GM21825 (cell line): ENCODE data around the gene SLC1A4.
"Not testable (repeated sequence)": the region's sequence is repeated elsewhere in the genome, so short reads cannot be mapped to it uniquely, and the experiment has no call there.

ENCODE experiments used
- ATAC-seq: cut with Tn5 transposase; IDR thresholded peaks from one replicate; pipeline ENCODE4 v1.9.1; 2021; ENCODE audit warnings: mild to moderate bottlenecking, moderate library complexity; ENCODE audit not compliant: unreplicated experiment

The SLC1A4 gene

DNA sequence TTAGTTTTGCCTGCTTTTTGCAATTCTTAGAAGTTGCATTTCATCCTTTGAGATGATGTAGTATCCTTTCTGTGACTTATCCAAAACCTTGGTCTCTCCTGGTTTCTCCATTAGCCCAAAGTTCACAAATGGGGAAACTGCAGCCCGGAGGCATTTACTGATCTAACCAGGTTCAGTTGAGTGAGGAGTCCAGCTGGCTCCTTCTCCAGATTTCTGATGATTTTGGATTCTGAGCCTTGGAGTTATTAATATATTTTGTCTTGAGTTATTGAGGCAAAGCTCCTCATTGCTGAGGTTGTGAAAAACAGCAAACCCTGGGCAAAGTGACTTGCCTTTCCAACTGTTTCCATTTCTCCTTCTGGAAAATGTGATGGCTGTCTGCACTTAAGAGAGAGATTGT, 1.7 kb downstream of the SLC1A4 start:
- no peak for ATAC-seq

DNA sequence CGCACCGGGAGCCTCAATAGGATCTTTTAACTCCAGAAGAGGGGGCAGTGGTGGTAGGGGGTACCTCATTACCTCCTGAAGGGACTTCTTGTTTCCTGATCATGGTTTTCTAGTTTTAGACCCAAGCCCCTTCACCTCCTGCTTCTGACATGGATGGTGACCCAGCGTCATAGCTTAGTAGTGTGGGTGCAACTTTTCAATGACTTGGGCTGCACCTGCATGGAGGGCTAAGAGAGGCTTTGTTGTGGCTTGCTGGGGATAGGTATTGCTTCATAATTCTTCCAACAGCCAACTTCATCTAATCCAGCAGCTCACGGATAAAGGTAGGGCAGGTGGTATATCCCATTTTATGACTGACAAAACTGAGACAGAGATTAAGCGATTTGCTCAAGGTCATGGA, 3.0 kb downstream of the SLC1A4 start:
- ATAC-seq: no peak

DNA sequence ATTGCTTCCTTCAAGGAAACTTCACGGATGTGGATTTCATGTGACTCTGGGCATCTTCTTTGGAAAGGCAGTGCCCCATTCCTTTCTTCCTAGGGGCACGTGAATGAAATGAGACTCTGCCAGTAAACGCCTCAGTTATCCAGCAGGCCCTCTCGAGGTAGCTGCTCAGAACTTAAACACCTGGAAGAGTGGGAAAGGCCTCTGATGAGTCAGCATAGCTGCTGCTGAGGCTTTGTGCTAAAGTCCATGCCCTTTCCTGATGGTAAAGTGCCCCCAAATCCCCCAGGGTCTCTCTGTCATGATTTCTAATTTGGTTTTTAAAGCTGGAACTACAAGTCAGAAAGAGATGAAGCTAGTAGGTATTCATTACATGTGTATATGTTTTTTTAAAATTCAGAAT, 3.8 kb downstream of the SLC1A4 start:
- ATAC-seq: no peak

GRCh38 chr2:64995041-64995440, 5.8 kb downstream of the SLC1A4 start:
- no peak for ATAC-seq

GRCh38 chr2:64996871-64997307, 7.7 kb downstream of the SLC1A4 start:
- no peak for ATAC-seq

DNA sequence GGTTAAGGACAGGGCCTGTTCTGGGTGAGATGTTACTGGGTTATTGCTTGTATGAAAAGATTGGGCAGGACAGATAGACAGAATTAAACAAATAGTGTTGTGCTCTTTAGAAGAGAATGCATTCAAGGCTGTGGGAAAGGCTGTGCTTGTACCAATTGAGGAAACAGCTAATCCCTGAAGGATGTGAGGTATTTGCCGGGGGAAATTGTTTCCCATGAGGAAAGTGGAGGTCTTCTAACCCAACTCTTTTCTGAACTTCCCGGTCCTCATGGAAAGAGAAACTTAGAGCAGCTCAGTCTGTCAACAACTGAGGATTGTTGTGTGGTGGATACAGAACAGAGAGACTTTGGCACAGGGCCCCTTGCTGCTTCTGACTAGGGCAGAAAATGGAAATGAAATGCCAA, 9.5 kb downstream of the SLC1A4 start:
- no peak for ATAC-seq

GRCh38 chr2:64999754-65000153, 10.6 kb downstream of the SLC1A4 start:
- ATAC-seq: no peak

- no peak for ATAC-seq
Measured at GRCh38 chr2:65000644-65001043, 11.4 kb downstream of the SLC1A4 start.

DNA sequence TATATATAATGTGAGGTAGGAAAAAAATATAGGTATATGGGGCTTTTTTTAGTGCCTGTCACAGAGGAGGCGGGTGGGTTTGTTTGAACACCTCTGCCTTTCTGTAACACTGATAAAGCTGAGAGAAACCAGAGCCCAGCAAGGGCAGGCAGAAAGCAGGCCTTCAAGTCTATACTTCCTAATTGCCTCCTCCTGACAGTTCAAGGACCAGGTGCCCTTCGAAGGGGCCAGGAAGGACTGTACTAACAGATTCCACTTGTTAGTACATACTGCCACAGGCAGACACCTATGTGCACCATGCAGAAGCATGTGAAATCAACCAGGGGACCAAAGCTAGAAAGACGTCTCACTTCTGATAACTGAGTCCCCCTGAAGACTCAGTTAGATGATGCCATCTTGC, 13.8 kb downstream of the SLC1A4 start:
- ATAC-seq: no peak

DNA sequence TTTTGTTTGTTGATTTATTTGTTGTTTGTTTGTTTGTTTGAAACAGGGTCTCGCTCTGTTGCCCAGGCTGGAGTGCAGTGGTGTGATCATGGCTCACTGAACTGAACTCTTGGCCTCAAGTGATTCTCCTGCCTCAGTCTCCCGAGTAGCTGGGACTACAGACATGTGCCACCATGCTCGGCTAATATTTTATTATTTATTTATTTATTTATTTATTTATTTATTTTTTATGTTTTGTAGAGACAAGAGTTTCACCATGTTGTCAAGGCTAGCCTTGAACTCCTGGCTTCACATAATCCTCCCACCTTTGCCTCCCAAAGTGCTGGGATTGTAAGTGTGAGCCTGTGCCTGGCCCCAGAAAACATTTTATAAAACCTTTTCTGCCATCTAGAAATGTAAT, 15.0 kb downstream of the SLC1A4 start:
- not testable (repeated sequence) for ATAC-seq

DNA sequence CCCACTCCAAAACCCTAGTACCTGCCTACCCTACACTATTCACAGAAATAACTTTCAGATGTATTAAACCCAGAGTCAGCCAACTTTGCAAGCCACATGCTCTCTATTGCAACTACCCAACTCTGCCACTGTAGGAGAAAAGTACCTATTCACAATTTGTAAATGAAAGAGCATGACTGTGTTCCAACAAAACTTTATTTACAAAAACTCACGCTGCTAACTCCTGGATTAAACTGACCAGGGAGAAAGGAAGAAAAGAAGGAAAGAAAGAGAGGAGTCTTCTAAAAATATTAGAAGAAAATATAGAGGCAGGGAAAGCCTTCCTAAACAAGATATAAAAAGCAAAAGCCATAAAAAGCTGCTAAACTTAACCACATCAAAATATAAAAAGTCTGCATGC, 24.6 kb downstream of the SLC1A4 start:
- ATAC-seq: no peak

GRCh38 chr2:65015731-65016130, 26.5 kb downstream of the SLC1A4 start:
- no peak for ATAC-seq

DNA sequence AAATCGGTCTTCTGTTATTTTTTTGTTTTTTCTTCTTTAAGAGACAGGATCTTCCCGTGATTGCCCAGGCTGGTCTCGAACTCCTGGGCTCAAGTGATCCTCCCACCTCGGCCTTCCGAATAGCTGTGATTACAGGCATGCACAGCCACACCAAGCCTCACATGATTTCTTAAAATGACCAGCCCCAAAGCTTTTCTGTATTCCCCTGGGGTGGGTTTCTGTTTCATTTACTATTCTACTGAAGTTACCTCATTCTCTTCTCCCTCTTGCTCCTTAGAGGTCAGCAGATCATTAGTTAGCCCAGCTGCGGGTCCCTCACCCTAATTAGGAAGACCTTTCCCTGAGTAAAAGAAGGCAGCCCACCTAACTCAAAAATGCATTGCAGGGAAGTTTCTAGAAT, 27.6 kb downstream of the SLC1A4 start:
- ATAC-seq: no peak

GRCh38 chr2:65017335-65017734, 28.1 kb downstream of the SLC1A4 start:
- no peak for ATAC-seq

GRCh38 chr2:65018141-65018582, 29.0 kb downstream of the SLC1A4 start:
- ATAC-seq: no peak

- no peak for ATAC-seq
Measured at GRCh38 chr2:65019010-65019409, 29.8 kb downstream of the SLC1A4 start.

GRCh38 chr2:65019675-65020195, 30.5 kb downstream of the SLC1A4 start:
- ATAC-seq: no peak

- ATAC-seq: not testable (repeated sequence)
Measured at GRCh38 chr2:65020251-65020650, 31.1 kb downstream of the SLC1A4 start.

GRCh38 chr2:65020943-65021528, 31.8 kb downstream of the SLC1A4 start:
- ATAC-seq: no peak

- ATAC-seq: no peak
Measured at GRCh38 chr2:65021709-65022108, 32.5 kb downstream of the SLC1A4 start.

DNA sequence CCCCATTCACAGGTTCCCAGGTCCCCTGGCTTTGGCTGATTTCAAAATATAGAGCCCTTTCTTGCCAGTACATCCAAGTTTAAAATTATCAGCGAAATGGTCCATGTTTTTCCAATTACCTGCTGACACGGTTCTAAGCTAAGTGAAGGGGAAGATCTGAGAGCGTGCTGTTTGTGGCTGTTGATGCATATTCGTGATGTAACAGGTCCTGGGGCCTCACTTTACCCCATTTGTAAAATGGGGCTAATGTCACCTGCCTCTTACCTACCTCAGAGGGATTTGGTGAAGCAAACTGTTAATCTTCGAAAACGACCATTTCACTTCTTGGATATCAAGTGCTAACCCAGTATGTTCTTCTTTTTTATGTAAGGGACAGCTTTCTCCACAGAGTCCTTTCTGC, 33.0 kb downstream of the SLC1A4 start:
- no peak for ATAC-seq

DNA sequence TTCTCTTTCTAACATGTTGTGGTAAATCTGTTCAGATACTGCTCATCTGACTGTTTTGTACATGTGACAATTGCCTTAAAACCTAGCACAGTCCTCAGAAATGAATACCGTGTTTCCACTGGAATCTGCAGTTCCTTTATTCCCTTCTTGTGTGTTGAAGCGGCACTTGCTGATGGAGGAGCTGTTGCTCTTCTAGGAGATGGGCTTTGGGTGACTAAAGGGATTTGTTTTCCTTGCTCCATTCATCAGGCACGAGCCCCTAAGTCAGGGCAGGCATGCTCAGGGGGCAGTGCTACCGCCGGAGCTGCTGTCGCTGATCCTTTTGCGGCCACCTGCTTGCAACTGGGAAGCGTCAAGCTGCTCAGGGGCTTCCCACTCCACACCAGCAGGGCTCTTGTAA, 34.5 kb downstream of the SLC1A4 start:
- ATAC-seq: no peak

GRCh38 chr2:65024149-65024829, 35.1 kb downstream of the SLC1A4 start:
- ATAC-seq: no peak
